VCaP (cell line): ENCODE results near the gene ZNF319.

Source experiments
- H3K27ac ChIP-seq: fragments of 450-650 bp; 2 replicates; pipeline ENCODE4 v1.5.1; 2017
- TF ChIP-seq, protein P1 (sequence below): fragments of 450-650 bp; conservative IDR thresholded peaks from 2 replicates; pipeline ENCODE4 v1.5.1; 2017; ENCODE audit warnings: mild to moderate bottlenecking, moderate library complexity

Gene ZNF319

DNA sequence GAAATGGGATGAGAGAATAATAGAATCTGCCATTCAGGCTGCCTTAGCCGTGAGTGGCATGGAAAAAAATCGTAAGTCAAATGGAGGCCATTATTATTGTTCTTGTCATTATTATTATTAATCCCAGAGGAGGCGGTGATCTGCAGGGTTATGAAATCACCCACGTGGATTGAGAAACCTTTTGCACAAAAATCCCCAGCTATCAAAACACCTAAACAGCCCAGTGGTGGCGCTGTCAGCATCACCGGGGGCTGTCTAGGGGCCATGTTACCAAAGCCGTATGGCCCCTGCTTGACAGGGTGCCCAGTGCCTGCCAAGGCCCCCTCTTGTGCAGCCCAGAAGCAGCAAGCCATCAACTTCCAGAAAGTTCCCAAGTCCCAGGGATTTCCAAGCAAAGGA is 54.7 kb downstream of the ZNF319 start:
- H3K27ac ChIP-seq: no peak overlapping the region
- TF ChIP-seq, protein P1, sequence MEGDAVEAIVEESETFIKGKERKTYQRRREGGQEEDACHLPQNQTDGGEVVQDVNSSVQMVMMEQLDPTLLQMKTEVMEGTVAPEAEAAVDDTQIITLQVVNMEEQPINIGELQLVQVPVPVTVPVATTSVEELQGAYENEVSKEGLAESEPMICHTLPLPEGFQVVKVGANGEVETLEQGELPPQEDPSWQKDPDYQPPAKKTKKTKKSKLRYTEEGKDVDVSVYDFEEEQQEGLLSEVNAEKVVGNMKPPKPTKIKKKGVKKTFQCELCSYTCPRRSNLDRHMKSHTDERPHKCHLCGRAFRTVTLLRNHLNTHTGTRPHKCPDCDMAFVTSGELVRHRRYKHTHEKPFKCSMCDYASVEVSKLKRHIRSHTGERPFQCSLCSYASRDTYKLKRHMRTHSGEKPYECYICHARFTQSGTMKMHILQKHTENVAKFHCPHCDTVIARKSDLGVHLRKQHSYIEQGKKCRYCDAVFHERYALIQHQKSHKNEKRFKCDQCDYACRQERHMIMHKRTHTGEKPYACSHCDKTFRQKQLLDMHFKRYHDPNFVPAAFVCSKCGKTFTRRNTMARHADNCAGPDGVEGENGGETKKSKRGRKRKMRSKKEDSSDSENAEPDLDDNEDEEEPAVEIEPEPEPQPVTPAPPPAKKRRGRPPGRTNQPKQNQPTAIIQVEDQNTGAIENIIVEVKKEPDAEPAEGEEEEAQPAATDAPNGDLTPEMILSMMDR: no peak

DNA sequence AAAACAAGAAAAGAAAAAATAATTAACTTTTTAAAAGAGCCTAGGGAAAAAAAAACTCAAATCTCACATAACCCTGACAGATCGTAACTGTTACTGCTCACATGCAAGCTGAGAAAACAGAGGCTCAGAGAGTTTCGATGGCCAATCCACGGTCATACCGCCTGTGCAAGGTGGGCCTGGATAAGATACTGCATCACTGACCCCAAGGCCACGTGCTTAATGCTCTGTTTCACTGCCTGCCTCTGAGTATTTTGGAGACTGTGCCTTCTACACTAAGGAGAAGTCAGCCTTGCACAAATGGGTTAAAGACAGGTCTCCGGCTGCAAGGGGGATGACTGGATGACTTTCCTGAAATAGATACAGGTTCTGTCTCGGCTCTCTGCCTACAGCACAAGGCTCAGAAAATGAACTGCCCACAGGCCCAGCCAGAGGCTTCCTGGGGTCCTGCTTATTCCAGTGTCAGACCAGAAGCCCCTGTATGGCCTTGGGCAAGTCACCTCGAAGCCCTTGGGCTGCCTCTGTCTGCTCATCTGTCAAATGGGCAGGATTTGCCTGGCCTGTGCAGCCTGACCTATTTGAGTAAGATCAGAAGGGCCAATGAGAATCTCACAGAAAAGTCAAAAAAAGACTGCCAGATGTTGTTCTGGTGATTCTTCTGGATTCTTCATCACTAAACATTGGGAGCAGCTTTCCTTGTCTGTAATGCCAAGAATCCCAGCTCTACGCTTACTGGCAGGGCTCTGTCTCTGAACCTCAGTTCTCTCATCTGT is 55.3 kb downstream of the ZNF319 start:
- no peak overlapping the region for H3K27ac ChIP-seq
- TF ChIP-seq, protein P1: no peak
